ENCODE measurements around the gene CTXN2. TPM values are rescaled to one million over a fixed set of nuclear protein-coding genes. Genes with fewer than 3 reads are reported as not detected.
A peak's percentile ranks its signal among the peaks of the same experiment; 100 is the strongest.

CTXN2 gene
- total and polyA plus RNA-seq, 2 of the 13 experiments (the other 11 are each of a cell fraction or from before 2014, with no cell fraction given) = not detected

DNA sequence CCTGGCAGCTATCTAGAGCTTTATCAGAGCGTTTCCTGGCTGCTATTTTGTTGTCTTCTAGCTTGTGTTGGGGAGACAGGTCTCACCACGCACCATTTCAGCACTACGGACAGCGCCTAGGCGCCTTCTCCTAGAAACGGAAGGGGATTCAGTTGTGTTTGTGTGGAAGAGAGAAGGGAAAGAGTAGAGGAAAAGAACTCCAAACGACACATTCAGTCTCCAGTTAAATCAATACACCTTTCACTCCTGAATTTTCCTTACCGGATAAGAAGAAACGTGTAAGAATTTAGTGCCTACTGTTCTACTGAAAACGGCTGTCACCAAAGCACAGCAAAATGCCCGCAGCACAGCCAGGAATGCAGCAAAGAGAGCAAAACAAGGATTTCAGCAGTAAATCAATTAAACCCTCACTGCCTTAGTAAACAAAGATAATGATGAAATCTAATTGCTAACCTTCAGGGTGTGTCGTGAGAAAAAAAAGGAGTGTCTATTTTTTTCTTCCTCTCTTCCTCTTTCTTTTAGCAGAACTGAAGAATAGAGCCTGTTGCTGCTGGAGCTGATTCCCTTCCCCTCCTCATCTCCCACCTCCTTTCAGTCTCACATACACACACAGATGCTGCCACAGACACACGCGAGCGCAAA, 412 bp upstream of the CTXN2 start (continued):
- TF ChIP-seq ZNF607 (CRISPR knock-in tag; IDR thresholded peaks at IDR 0.05; ENCODE audit: borderline replicate concordance) (peak; percentile 65; the same call in 1 of the 2 replicates), HNRNPL (IDR thresholded peaks at IDR 0.05; ENCODE audit: low read depth, low read length) (no peak), ZNF550 (CRISPR knock-in tag; IDR thresholded peaks at IDR 0.05; ENCODE audit: borderline replicate concordance) (no peak), ETV6 (CRISPR knock-in tag; conservative IDR thresholded peaks at IDR 0.05) (no peak), FIP1L1 (IDR thresholded peaks at IDR 0.05; ENCODE audit: borderline replicate concordance, insufficient read depth, low read depth, low read length) (no peak), NPAS2 (CRISPR knock-in tag; IDR thresholded peaks at IDR 0.05; ENCODE audit: borderline replicate concordance) (no peak), ZSCAN22 (CRISPR knock-in tag; IDR thresholded peaks at IDR 0.05) (no peak), NR2C2 (CRISPR knock-in tag; IDR thresholded peaks at IDR 0.05; ENCODE audit: borderline replicate concordance) (no peak), ZNF75D (CRISPR knock-in tag; IDR thresholded peaks at IDR 0.05; ENCODE audit: borderline replicate concordance) (no peak), TBX3 (IDR thresholded peaks at IDR 0.05; ENCODE audit: borderline replicate concordance) (no peak), MTA3 (CRISPR knock-in tag; IDR thresholded peaks at IDR 0.05) (no peak), ZMYM2 (CRISPR knock-in tag; IDR thresholded peaks at IDR 0.05) (no peak), ZSCAN30 (CRISPR knock-in tag; IDR thresholded peaks at IDR 0.05) (no peak), ZNF510 (CRISPR knock-in tag; IDR thresholded peaks at IDR 0.05; ENCODE audit: low read depth) (no peak), EEA1 (CRISPR knock-in tag; IDR thresholded peaks at IDR 0.05; ENCODE audit: borderline replicate concordance) (no peak), ZNF282 (IDR thresholded peaks at IDR 0.05; ENCODE audit: partially characterized antibody) (no peak), ZNF737 (CRISPR knock-in tag; IDR thresholded peaks at IDR 0.05; ENCODE audit: borderline replicate concordance) (no peak), MBD4 (IDR thresholded peaks at IDR 0.05; ENCODE audit: borderline replicate concordance, low read length) (no peak), MTF2 (CRISPR knock-in tag; IDR thresholded peaks at IDR 0.05; ENCODE audit: borderline replicate concordance) (no peak)
- TF ChIP-seq, protein P1, sequence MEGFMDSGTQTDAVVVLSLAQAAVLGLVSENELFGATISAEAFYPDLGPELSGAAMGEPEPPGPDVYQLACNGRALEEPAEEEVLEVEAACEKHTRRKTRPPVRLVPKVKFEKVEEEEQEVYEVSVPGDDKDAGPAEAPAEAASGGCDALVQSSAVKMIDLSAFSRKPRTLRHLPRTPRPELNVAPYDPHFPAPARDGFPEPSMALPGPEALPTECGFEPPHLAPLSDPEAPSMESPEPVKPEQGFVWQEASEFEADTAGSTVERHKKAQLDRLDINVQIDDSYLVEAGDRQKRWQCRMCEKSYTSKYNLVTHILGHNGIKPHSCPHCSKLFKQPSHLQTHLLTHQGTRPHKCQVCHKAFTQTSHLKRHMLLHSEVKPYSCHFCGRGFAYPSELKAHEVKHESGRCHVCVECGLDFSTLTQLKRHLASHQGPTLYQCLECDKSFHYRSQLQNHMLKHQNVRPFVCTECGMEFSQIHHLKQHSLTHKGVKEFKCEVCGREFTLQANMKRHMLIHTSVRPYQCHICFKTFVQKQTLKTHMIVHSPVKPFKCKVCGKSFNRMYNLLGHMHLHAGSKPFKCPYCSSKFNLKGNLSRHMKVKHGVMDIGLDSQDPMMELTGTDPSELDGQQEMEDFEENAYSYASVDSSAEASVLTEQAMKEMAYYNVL (CRISPR knock-in tag; IDR thresholded peaks at IDR 0.05; ENCODE audit: borderline replicate concordance) = no peak
- TF ChIP-seq, protein P2, sequence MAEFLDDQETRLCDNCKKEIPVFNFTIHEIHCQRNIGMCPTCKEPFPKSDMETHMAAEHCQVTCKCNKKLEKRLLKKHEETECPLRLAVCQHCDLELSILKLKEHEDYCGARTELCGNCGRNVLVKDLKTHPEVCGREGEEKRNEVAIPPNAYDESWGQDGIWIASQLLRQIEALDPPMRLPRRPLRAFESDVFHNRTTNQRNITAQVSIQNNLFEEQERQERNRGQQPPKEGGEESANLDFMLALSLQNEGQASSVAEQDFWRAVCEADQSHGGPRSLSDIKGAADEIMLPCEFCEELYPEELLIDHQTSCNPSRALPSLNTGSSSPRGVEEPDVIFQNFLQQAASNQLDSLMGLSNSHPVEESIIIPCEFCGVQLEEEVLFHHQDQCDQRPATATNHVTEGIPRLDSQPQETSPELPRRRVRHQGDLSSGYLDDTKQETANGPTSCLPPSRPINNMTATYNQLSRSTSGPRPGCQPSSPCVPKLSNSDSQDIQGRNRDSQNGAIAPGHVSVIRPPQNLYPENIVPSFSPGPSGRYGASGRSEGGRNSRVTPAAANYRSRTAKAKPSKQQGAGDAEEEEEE (CRISPR knock-in tag; IDR thresholded peaks at IDR 0.05; ENCODE audit: borderline replicate concordance) = no peak
- TF ChIP-seq, protein P3, sequence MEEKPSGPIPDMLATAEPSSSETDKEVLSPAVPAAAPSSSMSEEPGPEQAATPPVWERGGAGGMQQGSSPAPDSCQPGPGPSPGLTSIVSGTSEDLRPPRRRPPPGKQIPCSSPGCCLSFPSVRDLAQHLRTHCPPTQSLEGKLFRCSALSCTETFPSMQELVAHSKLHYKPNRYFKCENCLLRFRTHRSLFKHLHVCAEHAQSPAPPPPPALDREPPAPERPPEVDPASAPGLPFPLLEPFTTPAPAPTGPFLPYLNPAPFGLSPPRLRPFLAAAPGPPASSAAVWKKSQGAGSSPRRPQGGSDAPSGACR (CRISPR knock-in tag; IDR thresholded peaks at IDR 0.05) = no peak
- TF ChIP-seq, protein P4, sequence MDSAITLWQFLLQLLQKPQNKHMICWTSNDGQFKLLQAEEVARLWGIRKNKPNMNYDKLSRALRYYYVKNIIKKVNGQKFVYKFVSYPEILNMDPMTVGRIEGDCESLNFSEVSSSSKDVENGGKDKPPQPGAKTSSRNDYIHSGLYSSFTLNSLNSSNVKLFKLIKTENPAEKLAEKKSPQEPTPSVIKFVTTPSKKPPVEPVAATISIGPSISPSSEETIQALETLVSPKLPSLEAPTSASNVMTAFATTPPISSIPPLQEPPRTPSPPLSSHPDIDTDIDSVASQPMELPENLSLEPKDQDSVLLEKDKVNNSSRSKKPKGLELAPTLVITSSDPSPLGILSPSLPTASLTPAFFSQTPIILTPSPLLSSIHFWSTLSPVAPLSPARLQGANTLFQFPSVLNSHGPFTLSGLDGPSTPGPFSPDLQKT (CRISPR knock-in tag; IDR thresholded peaks at IDR 0.05; ENCODE audit: borderline replicate concordance) = no peak
- TF ChIP-seq, protein P5, sequence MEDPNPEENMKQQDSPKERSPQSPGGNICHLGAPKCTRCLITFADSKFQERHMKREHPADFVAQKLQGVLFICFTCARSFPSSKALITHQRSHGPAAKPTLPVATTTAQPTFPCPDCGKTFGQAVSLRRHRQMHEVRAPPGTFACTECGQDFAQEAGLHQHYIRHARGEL (CRISPR knock-in tag; IDR thresholded peaks at IDR 0.05) = no peak

Data from HepG2 (cell line).